Globus pallidus (tissue), 1 donor: ENCODE measurements around the gene TMEM175.

Source experiments
- DNase-seq: peaks from one replicate; pipeline ENCODE4 v3.0.0-alpha.2; 2015; ENCODE audit warnings: low spot score

The TMEM175 gene

GRCh38 chr4:1003271-1004070 lies 71.2 kb downstream of the TMEM175 start:
- DNase-seq = no peak

- DNase-seq = no peak
Measured at GRCh38 chr4:1004071-1004418, 71.8 kb downstream of the TMEM175 start.

- no peak for DNase-seq
Measured at GRCh38 chr4:1004557-1005485, 72.6 kb downstream of the TMEM175 start.

- DNase-seq = no peak
Measured at GRCh38 chr4:1006856-1007255, 74.6 kb downstream of the TMEM175 start.
